HL-60 (cell line): ENCODE results near the gene ABI3BP.

Source experiments
- DNase-seq, 2 experiments: peaks; one replicate each; pipeline ENCODE4 v3.0.0-alpha.2; 2010 to 2020; ENCODE audit warnings: low read depth in 1 of 2, low spot score in 1 of 2
- H3K27ac ChIP-seq: fragments of 250-450 bp; sonication (Bioruptor Pico); replicated peaks from 2 replicates; pipeline ENCODE4 v1.5.1; 2020; ENCODE audit warnings: mild to moderate bottlenecking, moderate library complexity
- H3K27me3 ChIP-seq: fragments of 250-450 bp; sonication (Bioruptor Pico); 2 replicates; pipeline ENCODE4 v1.5.1; 2021; ENCODE audit warnings: mild to moderate bottlenecking, moderate library complexity; ENCODE audit not compliant: insufficient read depth, poor library complexity, severe bottlenecking
- H3K4me3 ChIP-seq: replicated peaks from 2 replicates; pipeline ENCODE4 v1.5.1; 2011; ENCODE audit warnings: mild to moderate bottlenecking, control low read depth, low read length; ENCODE audit not compliant: insufficient read depth
- CTCF ChIP-seq: IDR thresholded peaks from one replicate; pipeline ENCODE4 v1.5.1; 2011; ENCODE audit warnings: low read length, control low read depth, inconsistent platforms; ENCODE audit not compliant: insufficient read depth
- GABPA ChIP-seq: IDR thresholded peaks from 2 replicates; pipeline ENCODE4 v1.6.1; 2012; ENCODE audit warnings: low read depth
- POLR2AphosphoS5 ChIP-seq: IDR thresholded peaks from 2 replicates; pipeline ENCODE4 v1.6.1; 2012; ENCODE audit warnings: low read depth
- REST ChIP-seq: IDR thresholded peaks from 2 replicates; pipeline ENCODE4 v1.6.1; 2012; ENCODE audit warnings: low read depth; ENCODE audit not compliant: insufficient replicate concordance
- SPI1 ChIP-seq: IDR thresholded peaks from 2 replicates; pipeline ENCODE4 v1.6.1; 2012; ENCODE audit warnings: low read depth, mild to moderate bottlenecking, borderline replicate concordance

ABI3BP gene

GRCh38 chr3:100759159-100759558 lies 234.1 kb downstream of the ABI3BP start:
- no peak for TF ChIP-seq SPI1
- no peak for TF ChIP-seq GABPA
- no peak for TF ChIP-seq POLR2AphosphoS5
- no peak for TF ChIP-seq REST
- TF ChIP-seq CTCF = no peak
- DNase-seq = no peak
- no peaks in the 10 kb centered on the region for H3K27me3 ChIP-seq

GRCh38 chr3:100756441-100756840 lies 236.8 kb downstream of the ABI3BP start:
- no peak for TF ChIP-seq CTCF
- TF ChIP-seq SPI1 = no peak
- no peak for TF ChIP-seq POLR2AphosphoS5
- TF ChIP-seq GABPA = no peak
- no peak for TF ChIP-seq REST
- no peak for DNase-seq
- H3K27me3 ChIP-seq = no peaks in the 10 kb centered on the region
- no peak overlapping the region for H3K4me3 ChIP-seq
- no peak overlapping the region for H3K27ac ChIP-seq

More at GRCh38 chr3:100759159-100759558, 234.1 kb downstream of the ABI3BP start:
- Histone ChIP-seq H3K4me3 (no peak overlapping the region), H3K27ac (no peak overlapping the region)

GRCh38 chr3:100754563-100755334 lies 238.5 kb downstream of the ABI3BP start:
- no peaks in the 10 kb centered on the region for H3K27me3 ChIP-seq
- DNase-seq = no peak
- no peak for TF ChIP-seq GABPA
- no peak for TF ChIP-seq POLR2AphosphoS5
- no peak for TF ChIP-seq REST
- no peak for TF ChIP-seq SPI1
- TF ChIP-seq CTCF = no peak
- no peak overlapping the region for H3K4me3 ChIP-seq
- H3K27ac ChIP-seq = no peak overlapping the region
